Measurements from ENCODE around the gene TEX35. TPM values are rescaled to one million over a fixed set of nuclear protein-coding genes. Genes with fewer than 3 reads are reported as not detected.

TEX35 gene
- total RNA-seq, 4 donors from 2014 or later = not detected

- H3K4me1 ChIP-seq = no peaks in the 10 kb centered on the region
- ATAC-seq = no peak
- 72 to 83% methylated on average over 1 to 3 of the region's 8 CpGs for WGBS, 2 donors (ENCODE audit: low coverage in 1 of 2)
Measured at GRCh38 chr1:178560871-178561376, 48.0 kb downstream of the TEX35 start.

GRCh38 chr1:178563099-178563820, 50.4 kb downstream of the TEX35 start:
- Histone ChIP-seq H3K27ac (no peak overlapping the region), H3K36me3 (no peaks in the 10 kb centered on the region), H3K4me3 (no peak overlapping the region), H3K27me3 (no peaks in the 10 kb centered on the region), H3K4me1 (no peaks in the 10 kb centered on the region), H3K9me3 (peaks cover 0 to 7% (median 0%) of the 10 kb centered on the region in 3 donors)
- WGBS, 2 donors (ENCODE audit: low coverage in 1 of 2) = 95% methylated on average over 6 of the region's 7 CpGs; no CpG with 5 or more reads in 1 of the 2 donors
- ATAC-seq = no peak
- TF ChIP-seq CTCF (IDR thresholded peaks at IDR 0.05) (no peak), POLR2A (IDR thresholded peaks at IDR 0.05) (no peak), POLR2AphosphoS5 (IDR thresholded peaks at IDR 0.05) (no peak), EP300 (IDR thresholded peaks at IDR 0.05) (no peak)

More at GRCh38 chr1:178560871-178561376, 48.0 kb downstream of the TEX35 start:
- Histone ChIP-seq H3K27me3 (no peaks in the 10 kb centered on the region), H3K9me3 (no peaks in the 10 kb centered on the region), H3K27ac (no peak overlapping the region), H3K36me3 (no peaks in the 10 kb centered on the region), H3K4me3 (no peak overlapping the region)
- TF ChIP-seq CTCF (IDR thresholded peaks at IDR 0.05) (no peak), POLR2A (IDR thresholded peaks at IDR 0.05) (no peak), POLR2AphosphoS5 (IDR thresholded peaks at IDR 0.05) (no peak), EP300 (IDR thresholded peaks at IDR 0.05) (no peak)

GRCh38 chr1:178564086-178564782, 51.3 kb downstream of the TEX35 start:
- ATAC-seq = no peak
- Histone ChIP-seq H3K27ac (no peak overlapping the region), H3K36me3 (no peaks in the 10 kb centered on the region), H3K9me3 (peaks cover 0 to 7% (median 0%) of the 10 kb centered on the region in 3 donors), H3K4me1 (no peaks in the 10 kb centered on the region), H3K27me3 (no peaks in the 10 kb centered on the region), H3K4me3 (no peak overlapping the region)
- WGBS, 2 donors (ENCODE audit: low coverage in 1 of 2) = 51 to 57% methylated on average over 3 to 4 of the region's 4 CpGs
- TF ChIP-seq EP300 (IDR thresholded peaks at IDR 0.05) (no peak), POLR2A (IDR thresholded peaks at IDR 0.05) (no peak), CTCF (IDR thresholded peaks at IDR 0.05) (no peak), POLR2AphosphoS5 (IDR thresholded peaks at IDR 0.05) (no peak)

GRCh38 chr1:178564783-178565180, 51.9 kb downstream of the TEX35 start:
- H3K9me3 ChIP-seq = peaks cover 0 to 7% (median 0%) of the 10 kb centered on the region in 3 donors
- H3K4me1 ChIP-seq = no peaks in the 10 kb centered on the region
- ATAC-seq = no peak
- H3K27ac ChIP-seq = no peak overlapping the region
- H3K36me3 ChIP-seq = no peaks in the 10 kb centered on the region
- TF ChIP-seq EP300 (IDR thresholded peaks at IDR 0.05) (no peak), POLR2AphosphoS5 (IDR thresholded peaks at IDR 0.05) (no peak), CTCF (IDR thresholded peaks at IDR 0.05) (no peak), POLR2A (IDR thresholded peaks at IDR 0.05) (no peak)
- 45 to 58% methylated on average over 2 of the region's 2 CpGs for WGBS, 2 donors (ENCODE audit: low coverage in 1 of 2)
- no peaks in the 10 kb centered on the region for H3K27me3 ChIP-seq
- no peak overlapping the region for H3K4me3 ChIP-seq
